Gastrocnemius medialis (tissue), 4 donors: ENCODE data around the gene UBE2M. TPM values are rescaled to one million over a fixed set of nuclear protein-coding genes. Genes with fewer than 3 reads are reported as not detected.
"Not testable (repeated sequence)": the region's sequence is repeated elsewhere in the genome, so short reads cannot be mapped to it uniquely, and the experiment has no call there.

Experiments used
- ATAC-seq, 2 donors: fragments of 150-250 bp; one replicate each; pipeline ENCODE4 v1.9.1; 2016
- DNase-seq, 2 donors: peaks; one replicate each; pipeline ENCODE4 v3.0.0-alpha.2; 2019
- H3K27ac ChIP-seq, 4 donors: fragments of 200-600 bp; sonication (generic); 1 replicate in 1 of 4; 2 replicates in 3 of 4; pipeline ENCODE4 v1.5.1; 2016 to 2018; ENCODE audit warnings: mild to moderate bottlenecking in 2 of 4, moderate library complexity in 1 of 4
- H3K27me3 ChIP-seq, 3 donors: fragments of 200-600 bp; sonication (generic) in 2 of 3; 1 replicate in 1 of 3; 2 replicates in 2 of 3; pipeline versions ENCODE4 v1.5.1 to v1.6.0; 2016 to 2019; ENCODE audit warnings: mild to moderate bottlenecking in 1 of 3, moderate library complexity in 1 of 3
- H3K36me3 ChIP-seq, 2 donors: fragments of 200-600 bp; sonication (generic) in 1 of 2; one replicate each; pipeline ENCODE4 v1.5.1; 2017 to 2018
- H3K4me1 ChIP-seq, 2 donors: fragments of 200-600 bp; sonication (generic) in 1 of 2; one replicate each; pipeline ENCODE4 v1.5.1; 2016 to 2017; ENCODE audit warnings: mild to moderate bottlenecking in 2 of 2
- H3K4me3 ChIP-seq, 4 donors: fragments of 200-600 bp; sonication (generic) in 3 of 4; 1 replicate in 1 of 4; 2 replicates in 3 of 4; pipeline ENCODE4 v1.5.1; 2016 to 2019; ENCODE audit warnings: mild to moderate bottlenecking in 2 of 4
- H3K9me3 ChIP-seq, 3 donors: fragments of 200-600 bp; sonication (generic) in 2 of 3; 1 replicate in 1 of 3; 2 replicates in 2 of 3; pipeline ENCODE4 v1.5.1; 2016 to 2019
- POLR2A ChIP-seq, 2 donors: fragments of 450-650 bp; IDR thresholded peaks; one replicate each; pipeline ENCODE4 v1.6.1; 2017; ENCODE audit warnings: antibody characterized with exemption in 2 of 2, mild to moderate bottlenecking in 2 of 2, moderate library complexity in 2 of 2
- in situ Hi-C, 4 donors: fragments of 200-750 bp; cut with MboI; loops; one replicate each; pipeline versions ENCODE4 v1.15.0 to v1.8.0; 2017; ENCODE audit warnings: low sequenced_read_pairs in 4 of 4
- intact Hi-C: fragments of 100-400 bp; cut with DNase I; formaldehyde crosslinking; loops from one replicate; pipeline ENCODE4 v1.15.1; 2023; ENCODE audit warnings: low total_unique reads
- total RNA-seq, 4 donors: library from RNA; depleted of rRNA; stranded (reverse); fragments of >200 nt; gene quantifications; one replicate each; pipeline versions ENCODE4 v1.1.0 to v1.2.3, GENCODE V29; 2016
- TF ChIP-seq, protein P1 (sequence below), 5 experiments: fragments of 450-650 bp in 3 of 5; fragments of 200-600 bp in 2 of 5; sonication (generic) in 2 of 5; IDR thresholded peaks in 4 of 5; conservative IDR thresholded peaks in 1 of 5; 1 replicate in 4 of 5; 2 replicates in 1 of 5; pipeline ENCODE4 v1.5.1; 2016 to 2019; ENCODE audit warnings: antibody characterized with exemption in 5 of 5, mild to moderate bottlenecking in 3 of 5, moderate library complexity in 3 of 5

UBE2M gene
- total RNA-seq, 4 donors from 2014 or later: 23.5 to 74.5 (median 41.6) TPM

DNA sequence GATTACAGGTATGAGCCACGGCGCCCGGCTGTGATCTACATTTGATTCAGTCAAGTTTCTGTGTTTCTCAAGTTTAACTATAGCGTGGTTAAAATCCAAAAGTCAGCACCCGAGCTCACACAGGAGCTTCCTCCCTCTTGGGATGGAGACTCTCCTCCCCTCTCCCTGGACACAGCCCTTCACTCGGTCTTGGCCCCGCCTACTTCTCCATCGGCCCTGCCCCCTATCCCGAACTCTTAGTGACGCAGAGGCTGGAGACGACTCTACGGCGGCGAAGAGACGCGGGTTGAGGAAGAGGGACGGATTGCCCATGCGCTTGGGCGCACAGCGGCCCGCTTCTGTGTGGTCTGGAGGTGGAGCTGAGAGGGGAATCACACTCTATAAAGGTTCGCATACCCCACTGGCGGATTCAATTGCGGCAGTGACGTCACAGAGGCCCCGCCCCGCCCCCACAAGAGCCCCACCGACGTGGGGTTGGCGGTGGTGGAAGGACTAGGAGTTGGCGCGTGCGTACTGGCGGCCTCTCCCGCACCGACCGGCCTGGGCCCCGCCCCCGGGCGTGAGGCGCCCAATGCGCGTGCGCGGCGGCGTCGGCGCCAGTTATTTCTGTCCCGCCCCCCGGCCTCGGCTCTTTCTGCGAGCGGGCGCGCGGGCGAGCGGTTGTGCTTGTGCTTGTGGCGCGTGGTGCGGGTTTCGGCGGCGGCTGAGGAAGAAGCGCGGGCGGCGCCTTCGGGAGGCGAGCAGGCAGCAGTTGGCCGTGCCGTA lies 14.4 kb downstream of the UBE2M start, which contains the start of gene TRIM28:
TSS of gene TRIM28 (plus strand) at position 239 of the 765 bp plus-strand sequence. CDS start 694 bp downstream, outside the sequence.
- Histone ChIP-seq H3K27ac (peak within 1 kb of the TSS; percentile 92 to 97 (median 96)), H3K4me1 (peaks cover 21 to 26% of the 10 kb centered on the region in 2 donors), H3K9me3 (no peaks in the 10 kb centered on the region), H3K36me3 (peaks cover 3 to 30% of the 10 kb centered on the region in 2 donors), H3K27me3 (no peaks in the 10 kb centered on the region), H3K4me3 (peak within 1 kb of the TSS; percentile 75 to 94 (median 88))
- intact Hi-C loops: loop anchor here (1.0 kb wide), 4 partner anchors 14 to 45 kb away; partner anchors contain the start of genes MZF1, UBE2M and ZBTB45
- DNase-seq (peak; percentile 95 to 97), ATAC-seq (peak; percentile 97 to 98)
- TF ChIP-seq, protein P1, sequence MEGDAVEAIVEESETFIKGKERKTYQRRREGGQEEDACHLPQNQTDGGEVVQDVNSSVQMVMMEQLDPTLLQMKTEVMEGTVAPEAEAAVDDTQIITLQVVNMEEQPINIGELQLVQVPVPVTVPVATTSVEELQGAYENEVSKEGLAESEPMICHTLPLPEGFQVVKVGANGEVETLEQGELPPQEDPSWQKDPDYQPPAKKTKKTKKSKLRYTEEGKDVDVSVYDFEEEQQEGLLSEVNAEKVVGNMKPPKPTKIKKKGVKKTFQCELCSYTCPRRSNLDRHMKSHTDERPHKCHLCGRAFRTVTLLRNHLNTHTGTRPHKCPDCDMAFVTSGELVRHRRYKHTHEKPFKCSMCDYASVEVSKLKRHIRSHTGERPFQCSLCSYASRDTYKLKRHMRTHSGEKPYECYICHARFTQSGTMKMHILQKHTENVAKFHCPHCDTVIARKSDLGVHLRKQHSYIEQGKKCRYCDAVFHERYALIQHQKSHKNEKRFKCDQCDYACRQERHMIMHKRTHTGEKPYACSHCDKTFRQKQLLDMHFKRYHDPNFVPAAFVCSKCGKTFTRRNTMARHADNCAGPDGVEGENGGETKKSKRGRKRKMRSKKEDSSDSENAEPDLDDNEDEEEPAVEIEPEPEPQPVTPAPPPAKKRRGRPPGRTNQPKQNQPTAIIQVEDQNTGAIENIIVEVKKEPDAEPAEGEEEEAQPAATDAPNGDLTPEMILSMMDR (IDR thresholded peaks at IDR 0.05 in 4 of 5, conservative IDR thresholded peaks at IDR 0.05 in 1 of 5): peak in 1 of 5 experiments; percentile 1
- TF ChIP-seq POLR2A (IDR thresholded peaks at IDR 0.05): peak; percentile 97 to 98
- in situ Hi-C loops: no loop called here

DNA sequence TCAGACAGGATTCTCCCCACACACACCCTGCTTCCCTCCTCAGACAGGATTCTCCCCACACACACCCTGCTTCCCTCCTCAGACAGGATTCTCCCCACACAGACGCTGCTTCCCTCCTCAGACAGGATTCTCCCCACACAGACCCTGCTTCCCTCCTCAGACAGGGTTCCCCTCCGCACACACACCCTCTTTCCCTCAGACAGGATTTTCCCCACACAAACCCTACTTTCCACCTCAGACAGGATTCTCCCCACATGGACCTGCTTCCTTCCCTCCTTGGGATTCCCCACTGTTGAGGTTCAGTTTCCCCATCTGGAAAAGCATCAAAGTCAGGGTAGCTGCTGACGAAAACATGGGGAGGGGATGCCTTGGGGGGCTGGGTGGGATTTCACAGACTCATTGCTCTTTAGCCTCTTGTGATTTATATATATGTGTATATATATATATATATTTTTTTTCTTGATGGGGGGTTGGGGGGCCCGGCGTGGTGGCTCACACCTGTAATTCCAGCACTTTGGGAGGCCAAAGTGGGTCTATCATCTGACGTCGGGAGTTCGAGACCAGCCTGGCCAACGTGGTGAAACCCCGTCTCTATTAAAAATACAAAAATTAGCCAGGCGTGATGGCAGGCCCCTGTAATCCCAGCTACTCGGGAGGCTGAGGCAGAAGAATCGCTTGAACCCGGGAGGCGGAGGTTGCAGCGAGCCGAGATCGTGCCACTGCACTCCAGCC lies 15.6 kb downstream of the UBE2M start:
- DNase-seq, H3K9me3 ChIP-seq, ATAC-seq, intact Hi-C loops, in situ Hi-C loops: not testable (repeated sequence)
- Histone ChIP-seq H3K4me1 (peaks cover 21 to 32% of the 10 kb centered on the region in 2 donors), H3K27ac (peak overlapping the region; percentile 92 to 97 (median 96)), H3K27me3 (peaks cover 0 to 11% (median 10%) of the 10 kb centered on the region in 3 donors), H3K36me3 (peaks cover 0 to 18% of the 10 kb centered on the region in 2 donors), H3K4me3 (peak overlapping the region; percentile 60 to 91 (median 75))

DNA sequence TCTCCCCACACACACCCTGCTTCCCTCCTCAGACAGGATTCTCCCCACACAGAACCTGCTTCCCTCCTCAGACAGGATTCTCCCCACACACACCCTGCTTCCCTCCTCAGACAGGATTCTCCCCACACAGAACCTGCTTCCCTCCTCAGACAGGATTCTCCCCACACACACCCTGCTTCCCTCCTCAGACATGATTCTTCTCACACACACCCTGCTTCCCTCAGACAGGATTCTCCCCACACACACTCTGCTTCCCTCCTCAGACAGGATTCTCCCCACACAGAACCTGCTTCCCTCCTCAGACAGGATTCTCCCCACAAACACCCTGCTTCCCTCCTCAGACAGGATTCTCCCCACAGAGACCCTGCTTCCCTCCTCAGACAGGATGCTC lies 19.2 kb downstream of the UBE2M start:
- H3K36me3 ChIP-seq, H3K9me3 ChIP-seq, H3K4me1 ChIP-seq, in situ Hi-C loops, DNase-seq, H3K27ac ChIP-seq, H3K4me3 ChIP-seq, ATAC-seq, intact Hi-C loops: not testable (repeated sequence)
- peaks cover 0 to 17% (median 16%) of the 10 kb centered on the region in 3 donors for H3K27me3 ChIP-seq

DNA sequence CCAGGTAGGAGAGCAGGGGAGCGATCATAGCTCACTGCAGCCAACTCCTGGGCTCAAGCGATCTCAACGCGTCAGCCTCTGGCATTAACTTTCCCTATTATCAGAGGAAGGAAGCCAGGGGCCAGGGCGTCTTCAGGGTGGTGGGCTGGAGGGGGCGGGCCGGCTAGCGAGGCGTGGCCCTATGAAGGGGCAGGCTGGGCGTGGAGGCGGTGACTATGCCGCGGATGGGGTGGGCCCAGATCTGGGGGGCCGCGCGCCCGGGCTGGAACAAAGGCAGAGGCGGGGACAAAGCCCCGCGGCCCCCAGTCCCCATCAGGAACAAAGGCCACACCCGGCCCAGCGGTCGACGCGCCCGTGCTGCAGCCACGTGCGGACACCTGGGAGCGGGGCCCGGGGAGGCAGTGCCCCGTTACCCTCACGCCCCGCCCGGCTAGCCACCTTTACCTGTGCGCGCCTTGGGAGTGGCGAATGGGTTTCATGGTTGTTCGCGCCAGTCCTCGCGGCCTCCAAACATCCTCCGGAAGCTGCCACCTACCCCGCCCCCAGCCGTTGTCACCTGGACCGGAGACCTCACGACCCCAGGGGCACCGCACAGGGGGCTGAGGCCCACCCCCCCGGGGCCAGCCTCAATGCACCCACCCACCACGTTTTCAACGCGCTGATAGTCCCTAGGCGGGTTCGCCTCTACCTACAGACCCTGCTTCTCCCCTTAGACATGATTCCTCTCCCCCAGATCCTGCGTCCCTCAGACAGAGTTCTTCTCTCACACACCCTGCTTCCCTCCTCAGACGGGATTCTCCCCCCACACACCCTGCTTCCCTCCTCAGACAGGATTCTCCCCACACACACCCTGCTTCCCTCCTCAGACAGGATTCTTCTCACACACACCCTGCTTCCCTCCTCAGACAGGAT lies 19.9 kb downstream of the UBE2M start:
- Histone ChIP-seq H3K27me3 (peaks cover 0 to 17% (median 16%) of the 10 kb centered on the region in 3 donors), H3K36me3 (no peaks in the 10 kb centered on the region), H3K9me3 (no peaks in the 10 kb centered on the region), H3K4me3 (peak overlapping the region; percentile 27 to 36 (median 34)), H3K27ac (peak overlapping the region in 1 of 4 donors; percentile 14), H3K4me1 (peaks cover 4 to 6% of the 10 kb centered on the region in 2 donors)
- in situ Hi-C loops: no loop called here
- no peak for TF ChIP-seq POLR2A (IDR thresholded peaks at IDR 0.05)
- TF ChIP-seq, protein P1 (IDR thresholded peaks at IDR 0.05 in 4 of 5, conservative IDR thresholded peaks at IDR 0.05 in 1 of 5): no peak
- intact Hi-C loops: no loop called here
- no peak for DNase-seq
- no peak for ATAC-seq
